Stimulated activated effector memory CD8-positive, alpha-beta T cell treated with anti-CD3 and anti-CD28 coated beads, Interleukin-12 subunit alpha, Interleukin-12 subunit beta, amount 100 ng/mL, for 72 hours (primary cell): ENCODE data around the gene ARFGAP2.

Experiments used
- ATAC-seq: fragments of 150-1000 bp; cut with Tn5 transposase; 2 replicates; pipeline ENCODE4 v1.10.0; 2021
- DNase-seq, 2 donors: peaks; one replicate each; pipeline ENCODE4 v3.0.0; 2021 to 2022; ENCODE audit warnings: low spot score in 2 of 2
- H3K27ac Mint-ChIP-seq: one replicate; pipeline ENCODE4 v1.8.0; 2022; ENCODE audit warnings: mild to moderate bottlenecking, mixed read lengths
- H3K36me3 Mint-ChIP-seq: one replicate; pipeline ENCODE4 v1.8.0; 2022; ENCODE audit warnings: mild to moderate bottlenecking, mixed read lengths
- H3K4me1 Mint-ChIP-seq: one replicate; pipeline ENCODE4 v1.8.0; 2022; ENCODE audit warnings: mixed read lengths
- H3K4me3 Mint-ChIP-seq: one replicate; pipeline ENCODE4 v1.8.0; 2022; ENCODE audit warnings: mild to moderate bottlenecking, mixed read lengths
- H3K9me3 Mint-ChIP-seq: one replicate; pipeline ENCODE4 v1.8.0; 2022; ENCODE audit warnings: mixed read lengths

ARFGAP2 gene

GRCh38 chr11:47181271-47181670, 4.6 kb upstream of the ARFGAP2 start:
- Mint-ChIP-seq H3K27ac (peak overlapping the region; percentile 14), H3K36me3 (peaks cover 10% of the 10 kb centered on the region), H3K4me3 (no peak overlapping the region), H3K4me1 (peaks cover 18% of the 10 kb centered on the region), H3K9me3 (no peaks in the 10 kb centered on the region)
- DNase-seq (no peak), ATAC-seq (no peak)

GRCh38 chr11:47180006-47180787, 3.5 kb upstream of the ARFGAP2 start:
- peak overlapping the region; percentile 73 for H3K27ac Mint-ChIP-seq
- H3K4me1 Mint-ChIP-seq, result peaks cover 28% of the 10 kb centered on the region
- DNase-seq (no peak), ATAC-seq (no peak)
- H3K36me3 Mint-ChIP-seq, result peaks cover 21% of the 10 kb centered on the region
- no peak overlapping the region for H3K4me3 Mint-ChIP-seq
- H3K9me3 Mint-ChIP-seq, result no peaks in the 10 kb centered on the region

- Mint-ChIP-seq H3K27ac (peak overlapping the region; percentile 73), H3K4me1 (peaks cover 32% of the 10 kb centered on the region), H3K36me3 (peaks cover 27% of the 10 kb centered on the region), H3K9me3 (no peaks in the 10 kb centered on the region), H3K4me3 (no peak overlapping the region)
- ATAC-seq (no peak), DNase-seq (no peak)
These were observed 2.9 kb upstream of the ARFGAP2 start for GRCh38 chr11:47179655-47179991.

GRCh38 chr11:47178737-47179654, 2.3 kb upstream of the ARFGAP2 start:
- H3K36me3 Mint-ChIP-seq, result peaks cover 33% of the 10 kb centered on the region
- DNase-seq (no peak), ATAC-seq (no peak)
- peak overlapping the region; percentile 99 for H3K27ac Mint-ChIP-seq
- H3K4me3 Mint-ChIP-seq, result no peak overlapping the region
- H3K4me1 Mint-ChIP-seq, result peaks cover 32% of the 10 kb centered on the region
- H3K9me3 Mint-ChIP-seq, result no peaks in the 10 kb centered on the region

- Mint-ChIP-seq H3K4me1 (peaks cover 39% of the 10 kb centered on the region), H3K4me3 (peak overlapping the region; percentile 89), H3K27ac (peak overlapping the region; percentile 99), H3K36me3 (peaks cover 40% of the 10 kb centered on the region), H3K9me3 (no peaks in the 10 kb centered on the region)
- DNase-seq, result no peak
- no peak for ATAC-seq
These were observed 1.6 kb upstream of the ARFGAP2 start for GRCh38 chr11:47178316-47178715.

GRCh38 chr11:47177846-47178245, 1.2 kb upstream of the ARFGAP2 start:
- ATAC-seq (no peak), DNase-seq (no peak)
- H3K27ac Mint-ChIP-seq, result peak overlapping the region; percentile 99
- H3K9me3 Mint-ChIP-seq, result no peaks in the 10 kb centered on the region
- peaks cover 45% of the 10 kb centered on the region for H3K36me3 Mint-ChIP-seq
- peak overlapping the region; percentile 89 for H3K4me3 Mint-ChIP-seq
- peaks cover 43% of the 10 kb centered on the region for H3K4me1 Mint-ChIP-seq

- Mint-ChIP-seq H3K36me3 (peaks cover 49% of the 10 kb centered on the region), H3K4me1 (peaks cover 48% of the 10 kb centered on the region), H3K27ac (peak overlapping the region; percentile 99), H3K9me3 (no peaks in the 10 kb centered on the region), H3K4me3 (peak overlapping the region; percentile 89)
- DNase-seq, result peak in 1 of 2 donors; percentile 55
- peak; percentile 76 for ATAC-seq
These were observed 658 bp upstream of the ARFGAP2 start for GRCh38 chr11:47177229-47177845.

GRCh38 chr11:47175746-47176327, 842 bp downstream of the ARFGAP2 start:
- Mint-ChIP-seq H3K4me1 (peaks cover 56% of the 10 kb centered on the region), H3K4me3 (peak overlapping the region; percentile 89), H3K9me3 (no peaks in the 10 kb centered on the region), H3K36me3 (peaks cover 62% of the 10 kb centered on the region), H3K27ac (peak overlapping the region; percentile 99)
- ATAC-seq (no peak), DNase-seq (no peak)

GRCh38 chr11:47172740-47173336, 3.8 kb downstream of the ARFGAP2 start:
- DNase-seq (no peak), ATAC-seq (no peak)
- Mint-ChIP-seq H3K4me3 (no peak overlapping the region), H3K9me3 (no peaks in the 10 kb centered on the region), H3K4me1 (peaks cover 47% of the 10 kb centered on the region), H3K36me3 (peaks cover 92% of the 10 kb centered on the region), H3K27ac (peak overlapping the region; percentile 74)

- H3K4me1 Mint-ChIP-seq, result peaks cover 38% of the 10 kb centered on the region
- ATAC-seq (no peak), DNase-seq (no peak)
- peak overlapping the region; percentile 74 for H3K27ac Mint-ChIP-seq
- H3K36me3 Mint-ChIP-seq, result peaks cover 96% of the 10 kb centered on the region
- no peaks in the 10 kb centered on the region for H3K9me3 Mint-ChIP-seq
- H3K4me3 Mint-ChIP-seq, result no peak overlapping the region
These were observed 4.8 kb downstream of the ARFGAP2 start for GRCh38 chr11:47171856-47172255.

- H3K27ac Mint-ChIP-seq, result peak overlapping the region; percentile 74
These were observed 5.4 kb downstream of the ARFGAP2 start for GRCh38 chr11:47171061-47171838.

GRCh38 chr11:47166368-47166767, 10.3 kb downstream of the ARFGAP2 start:
- Mint-ChIP-seq H3K4me3 (no peak overlapping the region), H3K4me1 (peaks cover 2% of the 10 kb centered on the region), H3K9me3 (no peaks in the 10 kb centered on the region), H3K36me3 (peaks cover 84% of the 10 kb centered on the region), H3K27ac (no peak overlapping the region)
- no peak for ATAC-seq
- DNase-seq, result no peak

More at GRCh38 chr11:47171061-47171838, 5.4 kb downstream of the ARFGAP2 start:
- H3K4me3 Mint-ChIP-seq, result no peak overlapping the region
- DNase-seq (no peak), ATAC-seq (no peak)
- H3K4me1 Mint-ChIP-seq, result peaks cover 38% of the 10 kb centered on the region
- H3K9me3 Mint-ChIP-seq, result no peaks in the 10 kb centered on the region
- H3K36me3 Mint-ChIP-seq, result peaks cover 97% of the 10 kb centered on the region

- ATAC-seq (no peak), DNase-seq (no peak)
- no peaks in the 10 kb centered on the region for H3K9me3 Mint-ChIP-seq
- no peaks in the 10 kb centered on the region for H3K4me1 Mint-ChIP-seq
- no peak overlapping the region for H3K27ac Mint-ChIP-seq
- H3K36me3 Mint-ChIP-seq, result peaks cover 73% of the 10 kb centered on the region
- no peak overlapping the region for H3K4me3 Mint-ChIP-seq
These were observed 11.3 kb downstream of the ARFGAP2 start for GRCh38 chr11:47165253-47165840.

GRCh38 chr11:47164321-47164720, 12.4 kb downstream of the ARFGAP2 start:
- Mint-ChIP-seq H3K9me3 (no peaks in the 10 kb centered on the region), H3K27ac (peak overlapping the region; percentile 50), H3K4me3 (no peak overlapping the region), H3K36me3 (peaks cover 72% of the 10 kb centered on the region), H3K4me1 (no peaks in the 10 kb centered on the region)
- no peak for DNase-seq
- no peak for ATAC-seq
